A673 (cell line): Measurements from ENCODE around the gene SELENOS. TPM values are rescaled to one million over a fixed set of nuclear protein-coding genes. Genes with fewer than 3 reads are reported as not detected.

Experiments used
- BruUV-seq: library from RNA; stranded (reverse); fragments of 400-500 nt; replicated peaks from 2 replicates; lab custom pipeline; 2021; lab: Mats Ljungman, UMichigan
- CTCF ChIA-PET: fragments of 300-600 bp; sonication (Branson Sonifier 250); formaldehyde crosslinking; loops from one replicate; lab custom pipeline; 2022; ENCODE audit warnings: antibody characterized with exemption; lab: Charles Lee
- POLR2A ChIA-PET: fragments of 300-600 bp; sonication (Branson Sonifier 250); formaldehyde crosslinking; loops from one replicate; lab custom pipeline; 2022; ENCODE audit warnings: antibody characterized with exemption; ENCODE audit not compliant: low non-redundant PET; lab: Charles Lee
- DNase-seq: peaks from one replicate; pipeline ENCODE4 v3.0.0-alpha.2; 2015; ENCODE audit warnings: low spot score
- H3K27ac ChIP-seq: fragments of 200-600 bp; sonication (generic); 2 replicates; pipeline ENCODE4 v1.5.1; 2016; ENCODE audit warnings: mixed run types, low read depth, mild to moderate bottlenecking, mixed read lengths, antibody characterized with exemption, low read length; ENCODE audit not compliant: poor library complexity, severe bottlenecking
- H3K27me3 ChIP-seq: fragments of 200-600 bp; sonication (generic); replicated peaks from 2 replicates; pipeline ENCODE4 v1.6.1; 2017; ENCODE audit warnings: mixed run types, low read depth, mild to moderate bottlenecking, mixed read lengths, antibody characterized with exemption, low read length; ENCODE audit not compliant: insufficient read depth, poor library complexity
- H3K36me3 ChIP-seq: fragments of 200-600 bp; sonication (generic); 2 replicates; pipeline ENCODE4 v1.6.1; 2016; ENCODE audit warnings: mixed run types, mild to moderate bottlenecking, mixed read lengths, antibody characterized with exemption, low read length; ENCODE audit not compliant: insufficient read depth, poor library complexity, severe bottlenecking
- H3K4me1 ChIP-seq: fragments of 200-600 bp; sonication (generic); 2 replicates; pipeline ENCODE4 v1.6.1; 2017; ENCODE audit warnings: mixed run types, mild to moderate bottlenecking, mixed read lengths, antibody characterized with exemption, low read length; ENCODE audit not compliant: insufficient read depth, poor library complexity, severe bottlenecking
- H3K4me3 ChIP-seq: fragments of 200-600 bp; sonication (generic); 2 replicates; pipeline ENCODE4 v1.5.1; 2016; ENCODE audit warnings: low read depth, mixed run types, mild to moderate bottlenecking, mixed read lengths, low read length; ENCODE audit not compliant: poor library complexity, severe bottlenecking
- H3K9me3 ChIP-seq: fragments of 200-600 bp; sonication (generic); 2 replicates; pipeline ENCODE4 v1.6.1; 2016; ENCODE audit warnings: mixed run types, low read depth, mild to moderate bottlenecking, mixed read lengths, antibody characterized with exemption, low read length; ENCODE audit not compliant: poor library complexity, severe bottlenecking
- CTCF ChIP-seq: fragments of 300-800, 200-600 bp; sonication (generic); conservative IDR thresholded peaks from 2 replicates; pipeline ENCODE4 v1.5.1; 2017; ENCODE audit warnings: low read depth, mild to moderate bottlenecking, antibody characterized with exemption, low read length, moderate library complexity, mixed read lengths
- EZH2 ChIP-seq: fragments of 200-600 bp; sonication (generic); IDR thresholded peaks from 2 replicates; pipeline ENCODE4 v1.6.1; 2017; ENCODE audit warnings: borderline replicate concordance, low read depth, mild to moderate bottlenecking, mixed read lengths, antibody characterized with exemption, low read length; ENCODE audit not compliant: poor library complexity, severe bottlenecking
- intact Hi-C: fragments of 100-400 bp; cut with micrococcal nuclease; formaldehyde crosslinking; loops from one replicate; pipeline ENCODE4 v1.10.0; 2022; ENCODE audit not compliant: unreplicated experiment
- total RNA-seq: library from RNA; stranded (reverse); gene quantifications from 2 replicates; pipeline ENCODE4 v1.2.3, GENCODE V29; 2021

Gene SELENOS
- total RNA-seq, 1 experiment from 2014 or later = 40.1 TPM

- Histone ChIP-seq H3K9me3 (no peaks in the 10 kb centered on the region), H3K4me1 (no peaks in the 10 kb centered on the region), H3K27me3 (no peaks in the 10 kb centered on the region), H3K4me3 (no peak overlapping the region), H3K27ac (no peak overlapping the region), H3K36me3 (no peaks in the 10 kb centered on the region)
- ChIA-PET POLR2A (no interaction called here), CTCF (no interaction called here)
- intact Hi-C loops = no loop called here
- DNase-seq = no peak
- BruUV-seq = no TSS peak
- TF ChIP-seq CTCF = no peak
- TF ChIP-seq EZH2 = no peak
These were observed 35.9 kb upstream of the SELENOS start for GRCh38 chr15:101313041-101313761.

- H3K4me3 ChIP-seq = no peak overlapping the region
- no TSS peak for BruUV-seq
- H3K9me3 ChIP-seq = no peaks in the 10 kb centered on the region
- intact Hi-C loops = no loop called here
- TF ChIP-seq EZH2 (no peak), CTCF (no peak)
- H3K36me3 ChIP-seq = no peaks in the 10 kb centered on the region
- POLR2A ChIA-PET = no interaction called here
- CTCF ChIA-PET = no interaction called here
- H3K27ac ChIP-seq = no peak overlapping the region
- no peak for DNase-seq
- no peaks in the 10 kb centered on the region for H3K4me1 ChIP-seq
- H3K27me3 ChIP-seq = no peaks in the 10 kb centered on the region
These were observed 33.2 kb upstream of the SELENOS start for GRCh38 chr15:101310508-101310907.

GRCh38 chr15:101310161-101310480 lies 32.8 kb upstream of the SELENOS start:
- H3K4me3 ChIP-seq = no peak overlapping the region
- DNase-seq = no peak
- no peak for TF ChIP-seq EZH2
- TF ChIP-seq CTCF = no peak
- intact Hi-C loops = no loop called here
- H3K27ac ChIP-seq = no peak overlapping the region
- H3K27me3 ChIP-seq = no peaks in the 10 kb centered on the region
- CTCF ChIA-PET = no interaction called here
- no peaks in the 10 kb centered on the region for H3K9me3 ChIP-seq
- H3K36me3 ChIP-seq = no peaks in the 10 kb centered on the region
- BruUV-seq = no TSS peak
- POLR2A ChIA-PET = no interaction called here
- H3K4me1 ChIP-seq = no peaks in the 10 kb centered on the region
